NCI-H1092 treated with DMSO at 0.1 percent for 48 hours (cell line): ENCODE measurements around the gene CAV2.
"Not testable (repeated sequence)": the region's sequence is repeated elsewhere in the genome, so short reads cannot be mapped to it uniquely, and the experiment has no call there.

Source experiments
- DNase-seq: peaks from one replicate; lab custom pipeline; 2025; lab: John Stamatoyannopoulos, UW

The CAV2 gene, protein sequence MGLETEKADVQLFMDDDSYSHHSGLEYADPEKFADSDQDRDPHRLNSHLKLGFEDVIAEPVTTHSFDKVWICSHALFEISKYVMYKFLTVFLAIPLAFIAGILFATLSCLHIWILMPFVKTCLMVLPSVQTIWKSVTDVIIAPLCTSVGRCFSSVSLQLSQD

DNA sequence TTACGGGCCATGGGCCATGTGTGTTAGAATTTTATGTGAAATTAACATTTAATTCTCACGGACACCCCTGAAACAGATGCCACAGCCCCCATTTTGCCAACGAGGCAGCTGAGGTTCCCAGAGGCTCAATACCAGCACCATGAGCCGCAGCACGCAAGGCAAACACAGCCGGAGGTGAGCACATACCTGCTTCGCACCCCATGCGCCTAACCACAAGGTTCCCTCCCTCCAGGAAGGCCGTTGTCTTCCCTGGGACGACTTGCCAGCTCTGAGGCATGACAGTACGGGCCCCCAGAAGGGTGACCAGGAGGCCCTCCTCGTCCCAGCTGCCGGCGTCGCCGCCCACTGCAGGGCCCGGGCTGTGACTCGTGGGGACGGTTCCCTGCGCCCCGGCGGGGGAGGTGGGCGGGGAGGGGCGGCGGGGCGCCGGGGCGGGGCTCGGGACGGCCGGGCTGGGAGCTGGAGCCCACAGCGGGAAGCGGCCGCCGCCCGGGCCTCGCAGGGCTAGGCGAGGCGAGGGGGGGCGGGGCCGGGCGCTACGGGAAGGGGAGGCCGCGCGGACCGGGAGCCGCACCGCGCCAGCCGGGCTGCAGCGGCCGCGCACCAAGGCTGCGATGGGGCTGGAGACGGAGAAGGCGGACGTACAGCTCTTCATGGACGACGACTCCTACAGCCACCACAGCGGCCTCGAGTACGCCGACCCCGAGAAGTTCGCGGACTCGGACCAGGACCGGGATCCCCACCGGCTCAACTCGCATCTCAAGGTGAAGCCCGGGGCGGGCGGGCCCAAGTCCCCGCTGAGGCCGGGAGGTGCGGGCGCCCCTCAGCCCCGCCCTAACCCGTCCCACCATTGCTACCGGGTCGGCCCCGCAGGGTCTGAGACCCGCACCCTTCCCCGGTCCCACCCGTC, at the start of gene CAV2:
Gene CAV2, plus strand, starts transcription at position 571 of the 910 bp plus-strand sequence. Its CDS starts 44 bp downstream, at position 615.
- no peak for DNase-seq

DNA sequence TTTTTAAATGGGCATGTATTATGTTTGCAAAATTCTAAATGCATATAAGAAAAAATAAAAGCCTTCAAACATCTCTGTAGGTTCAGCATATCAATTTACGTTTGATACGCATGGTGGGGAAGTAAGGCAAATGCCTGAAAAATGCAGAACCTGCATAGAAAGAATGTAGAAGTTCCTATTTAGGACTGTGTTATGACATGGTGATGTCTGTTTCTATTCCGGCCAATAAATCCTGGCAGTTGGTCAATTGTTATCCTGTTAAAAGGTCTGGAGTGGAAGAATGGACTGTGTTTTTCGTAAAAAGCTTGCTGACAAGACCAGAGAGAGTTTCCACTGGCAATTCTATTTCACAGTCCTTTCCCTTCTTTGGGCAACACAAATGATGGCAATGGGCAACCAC, 49.6 kb upstream of the CAV2 start:
- no peak for DNase-seq

DNA sequence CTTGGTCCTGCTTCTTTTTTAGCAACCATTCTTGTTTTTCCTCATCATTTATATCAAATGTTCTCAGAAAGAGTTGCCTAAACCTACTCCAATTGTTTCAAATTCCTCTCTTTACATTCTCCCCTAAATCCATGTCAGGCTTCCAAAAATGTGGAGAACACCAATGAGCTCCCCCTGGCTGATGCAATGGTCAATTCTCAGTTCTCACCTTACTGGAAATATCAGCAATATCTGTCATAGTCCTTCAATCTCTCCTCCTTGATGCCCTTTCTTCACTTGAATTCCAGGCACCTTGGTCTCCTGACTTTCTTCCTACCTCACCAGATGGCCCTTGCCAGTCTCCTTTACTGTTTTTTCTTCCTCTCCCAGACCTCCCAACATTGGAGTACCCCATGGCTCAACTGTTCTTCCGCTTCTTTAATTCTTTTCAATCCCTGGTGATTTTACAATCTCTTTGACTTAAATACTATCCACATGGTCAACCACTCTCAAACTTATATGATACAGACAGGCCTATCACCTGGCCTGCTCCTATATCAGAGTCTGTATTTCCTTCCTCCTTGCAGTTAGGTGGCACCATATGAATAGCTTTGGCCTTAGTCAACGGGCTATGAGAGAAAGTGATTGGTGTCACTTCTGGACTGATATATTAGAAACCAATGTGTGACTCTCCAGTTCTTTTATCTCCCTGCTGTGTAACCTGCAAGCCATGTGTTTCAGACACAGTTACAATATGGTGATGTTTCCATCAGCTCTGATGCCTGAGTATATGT, 47.4 kb upstream of the CAV2 start:
- DNase-seq, result no peak

DNA sequence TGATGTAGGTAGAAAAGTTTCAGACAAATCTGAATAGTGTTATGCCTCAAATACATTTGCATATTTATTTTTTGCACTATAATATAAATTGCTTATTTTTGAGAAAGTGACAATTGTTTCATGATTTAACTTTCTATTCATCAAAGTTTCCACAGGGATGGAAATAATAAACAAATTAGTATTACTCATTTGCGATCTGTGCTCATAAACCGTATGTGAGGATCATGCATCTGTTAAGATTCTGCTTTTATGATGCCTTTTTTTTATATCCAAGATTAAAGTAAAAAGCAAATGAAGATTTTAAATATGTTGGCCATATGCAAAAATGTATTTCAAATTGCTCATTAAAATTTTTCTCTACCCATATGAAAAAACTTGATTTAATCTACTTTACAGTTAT, 45.2 kb upstream of the CAV2 start:
- DNase-seq, result no peak

DNA sequence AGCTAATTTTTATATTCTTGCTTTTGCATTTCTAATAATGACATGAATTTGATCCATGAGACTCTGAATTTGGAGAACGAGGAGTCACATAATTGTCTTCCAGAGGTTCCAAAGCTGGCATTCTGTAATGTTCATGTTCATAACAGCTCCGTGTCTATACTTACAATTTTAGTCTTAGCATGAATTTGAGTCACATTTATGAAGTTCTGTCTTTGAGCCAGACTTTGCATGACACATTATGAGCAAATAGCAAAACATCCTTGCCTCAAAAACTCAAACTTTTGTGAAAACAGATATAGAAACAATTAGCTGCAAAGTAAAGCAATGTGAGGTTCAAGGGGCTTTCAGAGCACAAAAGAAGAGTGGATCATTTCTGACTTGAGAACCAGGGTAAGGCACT, 44.5 kb upstream of the CAV2 start:
- DNase-seq, result no peak

DNA sequence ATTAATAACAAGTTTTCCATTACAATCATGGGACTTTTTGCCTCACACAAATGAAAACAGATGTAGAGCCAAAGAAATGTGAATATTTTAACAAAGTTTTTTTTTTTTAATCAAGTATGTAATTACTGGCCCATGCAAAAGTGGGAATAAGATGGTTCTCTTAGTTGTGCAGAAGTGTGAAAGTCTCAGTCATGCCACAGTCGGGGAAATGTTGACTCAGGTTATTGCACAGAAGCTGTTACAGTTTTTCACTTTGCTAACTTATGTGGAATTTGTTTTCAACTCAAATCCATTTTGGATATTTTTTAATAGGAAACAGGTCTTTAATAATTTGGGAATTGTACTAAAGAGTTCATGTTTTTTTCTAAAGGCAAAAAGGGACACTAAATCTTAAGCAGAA, 44.0 kb upstream of the CAV2 start:
- no peak for DNase-seq

DNA sequence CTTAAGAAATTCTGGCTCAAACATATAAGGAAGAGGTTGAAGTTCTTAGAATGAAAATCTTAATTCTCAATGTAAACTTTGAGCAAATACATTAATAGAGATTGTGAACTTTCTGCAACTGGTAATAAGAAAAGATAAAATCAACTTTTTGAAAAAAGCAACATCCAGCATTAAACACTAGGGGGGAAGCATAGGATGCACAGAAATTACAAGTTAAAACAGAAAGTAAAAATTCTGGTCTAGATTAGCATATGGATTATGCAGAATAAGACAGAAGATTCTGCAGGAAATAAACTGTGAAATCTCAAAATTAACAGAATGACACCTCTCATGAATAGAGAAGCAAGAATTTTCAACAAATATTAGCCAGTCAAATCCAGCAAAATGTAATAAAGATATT, 38.0 kb upstream of the CAV2 start:
- no peak for DNase-seq

DNA sequence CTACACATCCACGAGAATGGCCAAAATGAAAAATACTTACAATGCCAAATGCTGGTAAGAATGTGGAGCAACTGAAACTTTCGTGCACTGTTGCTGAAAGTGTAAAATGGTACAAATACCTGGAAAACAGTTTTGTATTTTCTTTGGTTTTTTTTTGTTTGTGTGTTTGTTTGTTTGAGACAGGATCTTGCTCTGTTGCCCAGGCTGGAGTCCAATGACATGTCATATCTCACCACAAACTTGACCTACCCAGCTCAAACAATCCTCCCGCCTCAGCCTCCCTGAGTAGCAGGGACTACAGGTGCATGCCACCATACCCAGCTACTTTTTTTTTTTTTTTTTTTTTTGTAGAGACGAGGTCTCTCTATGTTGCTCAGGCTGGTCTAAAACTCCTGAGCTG, 35.6 kb upstream of the CAV2 start:
- DNase-seq, result no peak

DNA sequence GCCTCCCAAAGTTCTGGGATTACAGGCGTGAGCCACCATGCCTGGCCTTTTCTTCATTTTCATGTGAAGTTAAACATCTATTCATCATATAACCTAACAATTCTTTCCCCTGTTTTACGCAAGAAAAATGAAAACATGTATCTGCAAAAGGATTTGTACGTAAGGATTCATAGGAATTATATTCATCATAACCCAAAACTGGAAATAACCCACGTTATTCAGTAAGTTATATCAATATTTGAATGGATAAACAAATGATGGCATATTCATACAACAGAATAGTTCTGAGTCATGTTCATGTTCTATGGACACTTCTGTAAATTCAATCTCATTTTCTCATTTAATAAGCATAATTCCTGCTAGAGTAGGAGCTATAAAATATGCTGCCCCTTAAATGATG, 35.2 kb upstream of the CAV2 start:
- DNase-seq, result no peak

DNA sequence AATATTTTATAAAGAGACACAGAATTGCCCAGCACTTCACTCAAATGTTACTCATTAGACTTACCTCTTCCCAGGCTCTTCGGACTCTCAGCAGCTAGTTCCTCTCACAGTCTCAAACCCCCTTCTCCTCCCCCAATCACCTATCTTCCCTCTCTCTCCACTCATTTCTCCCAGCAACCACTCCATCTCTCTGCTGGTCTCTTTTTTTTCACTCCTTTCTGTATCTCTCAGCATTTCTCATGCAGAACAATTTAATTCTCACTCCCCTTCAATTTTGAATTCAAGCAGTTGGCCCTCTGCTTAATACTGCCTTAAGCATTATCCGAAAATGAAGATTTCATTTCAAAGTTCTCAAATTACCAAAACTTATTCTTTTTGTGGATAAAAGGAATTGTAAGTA, 34.4 kb upstream of the CAV2 start:
- DNase-seq, result no peak

DNA sequence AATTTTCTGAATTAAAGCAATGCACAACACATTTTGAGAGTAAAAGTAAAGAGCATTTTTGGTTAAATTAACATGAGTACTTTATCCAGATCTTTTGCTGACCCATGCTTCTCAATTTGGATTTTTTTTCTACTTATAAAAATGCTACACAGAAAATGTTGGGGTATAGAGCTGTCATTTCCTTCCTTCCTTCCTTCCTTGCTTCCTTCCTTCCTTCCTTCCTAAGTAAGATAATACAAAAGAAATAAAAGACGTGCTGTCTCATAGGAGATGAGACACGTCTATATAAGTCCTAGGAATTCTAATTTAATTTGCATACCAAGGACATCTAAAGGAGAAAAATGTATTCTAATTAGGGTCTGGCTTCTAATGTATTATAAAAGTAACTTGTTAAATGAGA, 31.0 kb upstream of the CAV2 start:
- no peak for DNase-seq

DNA sequence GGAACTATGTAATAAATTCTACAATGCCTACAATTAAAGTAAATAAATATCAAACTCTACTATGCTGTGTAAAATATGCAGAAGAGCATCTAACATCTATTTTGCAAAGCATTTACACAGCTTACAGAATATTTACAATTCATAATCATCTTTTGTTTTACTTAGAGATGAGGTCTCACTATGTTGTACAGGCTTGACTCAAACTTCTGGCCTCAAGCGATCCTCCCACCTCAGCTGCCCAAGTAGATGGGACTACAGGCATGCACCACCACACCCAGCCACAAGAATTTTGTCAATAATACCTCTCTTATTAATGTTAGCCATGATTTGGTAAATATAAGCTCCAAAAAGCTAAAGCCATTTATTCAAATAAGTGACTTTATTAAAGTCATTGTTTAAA, 21.9 kb upstream of the CAV2 start:
- DNase-seq, result no peak

DNA sequence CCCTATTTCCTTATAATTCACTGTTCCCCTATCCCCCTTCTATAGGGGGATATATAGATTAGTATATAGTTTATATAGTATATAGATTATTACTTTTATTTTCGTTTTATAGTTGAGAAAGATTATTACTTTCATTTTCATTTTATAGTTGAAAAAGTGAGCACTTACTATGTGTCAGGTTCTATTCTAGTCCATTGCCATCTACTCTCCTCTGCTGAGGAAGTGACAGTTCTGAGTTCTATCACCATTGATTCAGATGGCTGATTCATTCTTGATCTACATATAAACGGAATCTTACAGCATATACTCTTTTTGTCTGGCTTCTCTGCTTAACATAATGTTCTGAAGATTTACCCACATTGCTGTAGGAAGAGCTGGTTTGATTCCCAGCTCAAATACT, 20.7 kb upstream of the CAV2 start:
- no peak for DNase-seq

DNA sequence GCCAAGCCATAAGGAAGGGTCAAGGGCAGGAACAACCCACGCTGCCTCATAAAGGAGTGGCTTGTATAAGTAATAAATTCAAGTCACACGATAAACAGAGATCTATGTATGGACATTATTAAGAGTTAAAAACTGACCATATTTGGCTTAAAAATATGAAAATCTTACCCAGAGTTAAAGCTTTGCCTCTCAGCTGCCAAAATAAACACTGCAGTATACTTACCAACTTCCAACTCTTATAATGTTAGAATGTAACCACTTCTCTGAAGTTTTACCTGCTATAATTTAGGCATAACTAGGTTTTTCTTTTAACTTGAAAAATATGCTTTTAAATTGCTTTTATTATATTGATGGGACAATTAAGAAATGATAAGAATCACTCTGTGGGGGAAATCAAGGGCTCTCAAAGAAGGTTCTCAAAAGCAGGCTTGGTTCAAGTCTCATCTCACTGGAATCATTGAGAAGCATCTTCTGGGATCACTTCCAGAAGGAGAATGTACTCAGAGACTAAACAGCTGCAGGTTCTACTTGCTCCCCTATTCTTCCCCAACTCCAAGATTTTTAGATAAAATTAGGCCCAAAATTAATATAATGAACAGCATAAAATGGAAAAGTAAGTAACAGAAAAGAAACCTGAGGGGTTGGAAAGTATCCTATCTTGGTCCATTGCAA, 16.1 kb upstream of the CAV2 start:
- no peak for DNase-seq

DNA sequence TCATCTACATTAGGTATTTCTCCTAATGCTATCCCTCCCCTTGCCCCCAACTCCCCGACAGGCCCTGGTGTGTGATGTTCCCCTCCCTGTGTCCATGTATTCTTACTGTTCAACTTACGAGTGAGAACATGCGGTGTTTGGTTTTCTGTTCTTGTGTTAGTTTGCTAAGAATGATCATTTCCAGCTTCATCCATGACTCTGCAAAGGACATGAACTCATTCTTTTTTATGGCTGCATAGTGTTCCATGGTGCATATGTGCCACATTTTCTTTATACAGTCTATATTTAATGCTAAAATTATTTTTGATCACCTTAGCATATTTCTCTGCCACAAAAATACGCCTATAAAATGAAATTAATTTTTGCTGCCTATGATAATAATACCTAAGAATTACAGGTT, 15.1 kb upstream of the CAV2 start:
- not testable (repeated sequence) for DNase-seq

DNA sequence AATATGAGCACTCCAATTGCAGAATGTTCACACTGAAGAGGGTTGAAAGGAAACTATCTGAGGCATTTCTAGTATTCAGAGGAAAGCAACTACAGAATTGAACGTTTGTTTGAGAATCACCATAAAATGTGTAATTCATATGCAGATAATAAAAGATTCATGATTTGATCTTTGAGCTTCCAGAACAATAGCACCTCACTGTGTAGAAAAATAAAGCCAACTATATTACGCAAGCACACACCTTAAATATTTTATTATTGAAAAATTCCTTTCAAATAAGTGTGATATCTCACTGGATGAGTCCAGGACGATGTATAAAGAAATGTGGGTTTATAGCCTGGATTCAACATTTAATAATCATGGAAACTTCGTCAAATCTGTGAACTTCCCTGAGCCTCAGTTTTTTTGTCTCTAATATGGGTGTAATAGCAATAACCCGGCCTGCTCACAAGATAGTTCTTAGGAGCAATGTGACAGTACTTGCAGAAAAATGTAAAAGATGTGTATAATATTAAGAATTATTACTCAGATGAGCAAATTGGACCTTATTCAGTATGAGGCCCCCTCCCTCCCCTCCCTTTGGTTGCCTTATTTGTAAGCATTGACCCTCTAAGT, 11.5 kb upstream of the CAV2 start:
- DNase-seq, result no peak

DNA sequence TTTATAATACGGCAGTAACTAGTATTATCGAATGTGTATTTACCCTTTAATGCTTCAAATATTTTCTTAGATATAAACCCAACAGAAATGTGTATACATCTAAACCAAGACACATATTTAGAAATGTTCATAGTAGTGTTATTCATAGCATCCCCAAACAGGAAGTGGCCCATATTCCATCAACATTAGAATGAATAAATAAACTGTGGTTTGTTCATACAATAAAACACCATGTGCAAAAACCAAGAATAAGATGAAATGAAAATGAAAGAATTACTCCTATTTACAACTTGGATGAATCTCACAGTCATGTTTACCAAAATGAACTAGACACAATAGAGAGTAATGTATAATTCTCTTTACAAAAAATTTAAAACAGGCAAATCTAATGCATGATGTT, 9.2 kb upstream of the CAV2 start:
- DNase-seq, result no peak

DNA sequence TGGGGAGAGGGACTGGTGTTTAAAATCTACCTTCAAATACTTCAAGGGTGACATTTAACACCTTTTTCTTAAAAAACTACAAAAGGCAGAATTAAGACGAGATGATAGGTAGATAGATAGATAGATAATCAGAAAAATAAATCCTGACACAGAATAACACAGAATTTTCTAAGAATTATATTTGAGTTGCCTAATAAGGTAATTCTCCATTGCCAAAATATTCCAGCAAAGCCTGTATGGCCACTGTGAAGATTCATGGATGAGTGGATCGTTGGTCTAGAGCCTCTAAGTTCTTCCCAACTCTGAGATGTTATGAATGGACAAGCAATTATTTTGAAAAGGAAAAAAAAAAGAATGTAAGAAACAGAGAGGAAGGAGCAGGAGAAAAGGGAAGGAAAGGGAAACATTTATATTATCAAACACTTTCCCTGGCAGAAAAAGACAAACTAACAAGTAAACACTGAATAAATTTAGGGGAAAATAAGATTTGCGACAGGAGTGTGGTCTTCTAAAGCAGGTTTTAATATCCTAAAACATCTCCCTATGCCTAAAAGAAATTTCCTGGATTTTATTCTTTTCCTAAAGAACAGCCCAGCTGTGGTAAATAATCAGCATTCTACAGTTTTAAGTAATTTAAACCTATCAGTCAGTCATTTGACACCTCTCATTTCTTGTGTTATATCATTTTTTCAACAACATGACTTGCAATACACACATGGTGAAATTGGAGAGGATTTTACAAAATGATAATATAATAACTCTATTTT, 7.5 kb upstream of the CAV2 start:
- no peak for DNase-seq

DNA sequence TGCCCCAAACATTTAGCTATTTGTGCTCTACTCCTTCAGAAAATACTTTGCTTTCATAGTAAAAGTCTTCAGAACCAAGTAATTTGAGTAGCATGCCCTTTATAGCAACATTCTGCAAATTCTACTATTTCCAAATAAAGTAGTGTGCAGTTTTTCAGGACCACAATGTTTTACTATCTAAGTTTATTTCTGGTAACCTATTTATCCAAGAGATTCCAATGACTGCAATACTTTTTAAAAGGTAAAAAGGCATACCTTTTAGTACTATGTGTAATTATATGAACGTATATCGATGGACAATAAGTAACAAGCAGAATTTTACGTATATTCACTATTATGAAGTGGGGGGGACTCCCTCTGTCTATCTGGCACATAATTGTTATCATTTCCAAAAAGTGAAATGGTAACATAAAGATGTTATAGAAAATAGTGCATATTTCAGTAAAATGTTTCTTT, 6.9 kb upstream of the CAV2 start:
- no peak for DNase-seq

DNA sequence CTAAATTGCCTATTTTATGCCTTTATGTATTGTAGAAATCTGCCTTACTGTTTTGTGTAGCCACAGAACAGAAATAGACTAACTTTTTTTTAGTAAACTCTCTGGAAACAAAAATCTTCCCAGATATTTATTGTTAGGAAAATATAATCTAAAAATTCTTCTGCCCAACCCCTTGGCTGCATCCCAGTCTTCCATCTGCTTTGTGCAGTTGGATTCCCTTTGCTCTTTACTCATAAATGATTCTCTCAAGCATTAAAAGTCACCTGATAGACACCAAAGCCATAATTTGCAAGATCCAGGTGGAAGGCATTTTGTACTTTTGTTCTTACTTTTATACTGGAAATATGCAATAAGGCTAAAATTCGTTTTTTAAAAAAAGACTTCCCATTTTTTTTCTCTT, 6.1 kb upstream of the CAV2 start:
- no peak for DNase-seq

DNA sequence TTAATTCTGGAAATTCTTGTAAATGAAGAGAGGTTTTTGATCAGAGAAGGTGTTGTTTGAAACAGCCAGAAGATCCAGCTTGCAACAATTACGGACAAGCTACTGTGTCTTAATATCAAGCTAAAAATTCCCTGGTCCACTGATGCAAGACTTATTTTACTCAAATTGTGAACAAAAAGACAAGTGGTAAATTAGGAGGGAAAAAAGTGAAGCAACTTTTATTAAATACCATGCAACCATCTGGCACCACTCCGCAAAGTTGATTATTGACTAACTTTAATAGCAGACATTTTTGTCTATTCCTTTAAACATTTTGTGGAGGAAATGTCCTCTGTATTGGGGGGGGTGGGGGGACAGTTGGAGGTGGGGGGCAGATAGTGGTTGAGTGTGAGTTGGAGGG, 5.1 kb upstream of the CAV2 start:
- no peak for DNase-seq
